Type B pancreatic cell (in vitro differentiated cells): Measurements from ENCODE around the gene LMNTD2. TPM values are rescaled to one million over a fixed set of nuclear protein-coding genes. Genes with fewer than 3 reads are reported as not detected.

Source experiments
- DNase-seq: peaks from one replicate; pipeline ENCODE4 v3.0.0; 2021; ENCODE audit warnings: mixed read lengths; ENCODE audit not compliant: unreplicated experiment; ENCODE audit errors: extremely low spot score
- H3K27ac Mint-ChIP-seq: 2 replicates; pipeline ENCODE4 v1.8.0; 2021; ENCODE audit warnings: mild to moderate bottlenecking, mixed read lengths
- H3K27me3 Mint-ChIP-seq: 2 replicates; pipeline ENCODE4 v1.8.0; 2021; ENCODE audit warnings: mixed read lengths
- H3K36me3 Mint-ChIP-seq: 2 replicates; pipeline ENCODE4 v1.8.0; 2021; ENCODE audit warnings: mixed read lengths
- H3K4me1 Mint-ChIP-seq: one replicate; pipeline ENCODE4 v1.8.0; 2021; ENCODE audit warnings: mixed read lengths; ENCODE audit not compliant: unreplicated experiment
- H3K4me3 Mint-ChIP-seq: 2 replicates; pipeline ENCODE4 v1.8.0; 2021; ENCODE audit warnings: mild to moderate bottlenecking, mixed read lengths
- H3K9me3 Mint-ChIP-seq: 2 replicates; pipeline ENCODE4 v1.8.0; 2021; ENCODE audit warnings: mixed read lengths
- total RNA-seq: library from RNA; stranded (reverse); gene quantifications from 2 replicates; pipeline ENCODE4 v1.2.1, GENCODE V29; 2021; ENCODE audit warnings: low replicate concordance
- TF ChIP-seq, protein P1 (sequence below): fragments of 200-600 bp; sonication (generic); conservative IDR thresholded peaks from 2 replicates; pipeline ENCODE4 v1.5.0; 2021; ENCODE audit warnings: antibody characterized with exemption, mild to moderate bottlenecking

LMNTD2 gene
- total RNA-seq, 1 donor from 2014 or later = 6.7 TPM

DNA sequence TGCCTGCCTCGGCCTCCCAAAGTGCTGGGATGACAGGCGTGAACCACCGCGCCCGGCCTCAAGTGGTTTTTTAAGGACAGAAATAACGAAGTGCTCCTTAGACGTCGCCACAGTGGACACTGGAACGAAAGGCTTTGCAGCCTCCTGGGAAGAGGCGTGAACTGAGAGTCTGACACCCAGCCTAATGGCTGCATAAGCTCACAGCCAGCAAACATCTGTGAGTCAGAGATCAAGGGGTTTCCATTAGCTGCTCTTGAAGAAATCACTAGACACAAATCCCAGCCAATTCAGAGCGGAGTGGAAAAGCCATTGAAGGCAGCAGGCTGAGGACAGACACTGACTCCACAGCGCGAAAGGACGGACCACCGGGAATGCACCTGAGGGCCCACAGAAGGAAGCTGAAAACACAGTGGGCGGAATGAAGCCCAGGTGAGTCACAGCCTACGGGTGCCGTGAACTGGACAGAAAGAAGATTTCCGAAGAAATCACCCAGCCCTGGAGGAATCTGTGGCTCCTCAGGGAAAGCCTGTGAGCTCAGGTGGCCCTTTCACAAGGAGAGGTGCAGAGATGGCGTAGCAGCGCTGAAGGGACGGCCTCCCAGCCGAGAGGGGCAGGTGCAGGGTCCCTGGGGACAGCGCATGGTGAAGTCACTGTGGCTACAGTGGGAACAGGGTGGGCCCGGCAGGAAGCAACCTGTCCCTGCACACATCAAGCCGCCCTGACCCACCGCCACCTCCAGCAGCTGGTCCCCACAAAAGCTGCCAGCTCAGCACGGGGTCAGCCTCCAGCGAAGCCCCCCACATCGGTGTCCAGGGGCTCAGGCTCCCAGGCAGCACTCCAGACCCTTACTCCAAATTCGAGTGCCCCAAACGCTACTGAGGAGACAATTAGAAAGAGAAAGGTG is 11.6 kb downstream of the LMNTD2 start:
- Mint-ChIP-seq H3K4me1 (no peaks in the 10 kb centered on the region), H3K36me3 (no peaks in the 10 kb centered on the region), H3K27me3 (no peaks in the 10 kb centered on the region), H3K27ac (no peak overlapping the region), H3K4me3 (no peak overlapping the region), H3K9me3 (no peaks in the 10 kb centered on the region)
- no peak for DNase-seq
- TF ChIP-seq, protein P1, sequence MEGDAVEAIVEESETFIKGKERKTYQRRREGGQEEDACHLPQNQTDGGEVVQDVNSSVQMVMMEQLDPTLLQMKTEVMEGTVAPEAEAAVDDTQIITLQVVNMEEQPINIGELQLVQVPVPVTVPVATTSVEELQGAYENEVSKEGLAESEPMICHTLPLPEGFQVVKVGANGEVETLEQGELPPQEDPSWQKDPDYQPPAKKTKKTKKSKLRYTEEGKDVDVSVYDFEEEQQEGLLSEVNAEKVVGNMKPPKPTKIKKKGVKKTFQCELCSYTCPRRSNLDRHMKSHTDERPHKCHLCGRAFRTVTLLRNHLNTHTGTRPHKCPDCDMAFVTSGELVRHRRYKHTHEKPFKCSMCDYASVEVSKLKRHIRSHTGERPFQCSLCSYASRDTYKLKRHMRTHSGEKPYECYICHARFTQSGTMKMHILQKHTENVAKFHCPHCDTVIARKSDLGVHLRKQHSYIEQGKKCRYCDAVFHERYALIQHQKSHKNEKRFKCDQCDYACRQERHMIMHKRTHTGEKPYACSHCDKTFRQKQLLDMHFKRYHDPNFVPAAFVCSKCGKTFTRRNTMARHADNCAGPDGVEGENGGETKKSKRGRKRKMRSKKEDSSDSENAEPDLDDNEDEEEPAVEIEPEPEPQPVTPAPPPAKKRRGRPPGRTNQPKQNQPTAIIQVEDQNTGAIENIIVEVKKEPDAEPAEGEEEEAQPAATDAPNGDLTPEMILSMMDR = no peak

DNA sequence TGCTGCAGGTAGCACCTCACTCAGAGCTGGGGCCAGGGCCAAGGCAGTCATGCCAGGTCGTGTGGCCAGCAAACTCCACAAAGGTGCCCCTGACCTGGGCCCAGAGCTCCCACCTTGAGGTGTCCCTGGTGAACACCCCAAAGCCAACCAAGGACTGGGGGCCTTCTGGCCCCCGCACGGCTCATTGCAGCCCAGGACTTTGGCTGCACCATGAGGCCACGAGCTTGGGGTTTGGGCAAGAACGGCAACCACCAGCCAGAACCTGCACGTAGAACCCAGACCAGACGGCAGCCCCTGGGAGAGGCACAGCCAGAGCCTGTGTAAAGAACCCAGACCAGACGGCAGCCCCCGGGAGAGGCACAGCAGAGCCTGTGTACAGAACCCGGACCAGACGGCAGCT is 15.4 kb downstream of the LMNTD2 start:
- Mint-ChIP-seq H3K27me3 (no peaks in the 10 kb centered on the region), H3K36me3 (no peaks in the 10 kb centered on the region), H3K27ac (no peak overlapping the region), H3K4me3 (no peak overlapping the region), H3K4me1 (no peaks in the 10 kb centered on the region), H3K9me3 (no peaks in the 10 kb centered on the region)
- no peak for DNase-seq
- TF ChIP-seq, protein P1 = no peak

DNA sequence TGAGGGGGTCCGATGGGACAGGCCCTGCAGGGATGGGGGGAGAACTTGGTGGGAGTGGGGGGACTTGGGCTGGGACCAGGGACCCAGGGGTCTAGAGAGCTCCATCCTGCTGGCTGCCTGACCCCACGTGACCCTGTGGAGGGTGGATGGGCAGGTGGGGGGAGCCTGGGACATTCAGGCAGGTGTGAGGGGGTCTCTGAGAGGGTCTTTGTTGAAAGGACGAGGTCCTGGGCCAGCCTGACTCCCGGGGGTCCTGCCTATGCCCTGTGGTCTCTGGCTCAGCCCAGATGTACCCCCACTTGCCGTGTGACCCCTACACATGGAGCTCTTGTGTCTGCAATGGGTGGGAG is 15.7 kb downstream of the LMNTD2 start:
- no peak overlapping the region for H3K4me3 Mint-ChIP-seq
- no peak overlapping the region for H3K27ac Mint-ChIP-seq
- H3K36me3 Mint-ChIP-seq = no peaks in the 10 kb centered on the region
- no peaks in the 10 kb centered on the region for H3K27me3 Mint-ChIP-seq
- DNase-seq = no peak
- TF ChIP-seq, protein P1 = no peak
- no peaks in the 10 kb centered on the region for H3K4me1 Mint-ChIP-seq
- H3K9me3 Mint-ChIP-seq = no peaks in the 10 kb centered on the region

DNA sequence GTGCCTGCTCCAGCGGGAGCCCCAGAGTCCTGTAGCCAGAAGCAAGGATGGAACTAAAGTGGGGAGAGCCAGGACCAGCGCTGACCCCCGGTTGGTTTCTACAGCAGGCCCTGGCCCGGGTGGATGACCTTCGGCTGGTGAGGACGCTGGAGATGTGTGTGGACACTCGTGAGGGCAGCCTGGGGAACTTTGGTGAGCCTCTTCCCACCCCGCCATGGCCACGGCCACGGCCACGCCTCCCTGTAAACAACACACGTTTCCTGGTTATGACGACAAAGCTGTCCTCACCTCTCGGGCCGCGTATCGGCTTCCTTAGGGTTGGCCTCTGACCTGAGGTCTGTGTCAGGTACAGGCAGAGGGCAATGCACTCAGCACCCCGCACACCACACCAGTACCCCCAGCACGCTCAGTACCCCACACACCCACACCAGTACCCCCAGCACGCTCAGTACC is 19.1 kb downstream of the LMNTD2 start:
- Mint-ChIP-seq H3K27ac (no peak overlapping the region), H3K9me3 (no peaks in the 10 kb centered on the region), H3K4me1 (no peaks in the 10 kb centered on the region), H3K27me3 (peaks cover 14% of the 10 kb centered on the region), H3K4me3 (no peak overlapping the region), H3K36me3 (no peaks in the 10 kb centered on the region)
- DNase-seq = no peak
- TF ChIP-seq, protein P1 = no peak

DNA sequence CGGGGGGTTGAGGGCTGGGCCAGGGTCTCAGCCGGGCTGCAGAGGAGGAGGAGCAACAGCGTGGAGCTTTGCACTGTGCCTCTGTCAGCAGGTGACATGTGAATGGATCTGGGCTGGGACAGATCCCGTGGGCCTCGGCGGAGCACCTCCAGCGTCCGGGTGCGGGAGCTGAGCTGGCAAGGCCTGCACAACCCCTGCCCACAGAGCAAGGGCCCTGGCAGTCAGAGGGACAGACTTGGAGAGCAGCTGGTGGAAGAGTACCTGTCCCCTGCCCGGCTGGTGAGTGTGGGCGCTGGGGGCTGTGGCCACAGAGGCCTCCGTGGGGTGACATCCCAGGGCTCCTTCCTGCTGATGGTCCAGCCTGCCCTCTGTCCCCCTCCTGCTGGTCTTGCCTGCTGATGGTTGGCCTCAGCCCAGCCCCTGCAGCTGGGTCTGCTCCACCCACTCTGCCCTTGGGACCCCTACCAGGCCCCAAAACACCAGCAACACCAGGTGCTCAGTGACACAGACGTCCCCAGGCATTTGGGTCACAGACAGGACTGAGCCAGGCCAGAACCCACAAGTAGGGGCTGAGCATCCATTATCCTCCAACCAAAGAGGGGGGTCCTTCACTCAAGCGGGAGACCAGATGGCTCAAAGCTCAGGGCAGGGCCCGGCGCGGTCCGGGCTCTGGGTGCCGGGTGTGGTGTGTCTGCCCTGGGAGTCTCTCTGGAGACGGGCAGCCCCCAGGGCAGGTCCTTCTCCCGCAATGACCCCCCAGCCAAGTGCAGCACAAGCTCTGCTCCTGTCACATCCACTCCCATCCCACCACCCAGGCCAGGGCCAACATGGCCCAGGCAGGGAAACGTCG is 19.7 kb downstream of the LMNTD2 start:
- Mint-ChIP-seq H3K9me3 (no peaks in the 10 kb centered on the region), H3K27me3 (peaks cover 18% of the 10 kb centered on the region), H3K36me3 (no peaks in the 10 kb centered on the region), H3K27ac (no peak overlapping the region), H3K4me1 (no peaks in the 10 kb centered on the region), H3K4me3 (no peak overlapping the region)
- TF ChIP-seq, protein P1 = no peak
- no peak for DNase-seq
